ENCODE results near the gene NUDT5.

- no peak for TF ChIP-seq CTCF (IDR thresholded peaks at IDR 0.05)
- TF ChIP-seq SIN3A (IDR thresholded peaks at IDR 0.05; ENCODE audit: borderline replicate concordance, insufficient read depth, low read depth, low read length): no peak
- TF ChIP-seq POLR2AphosphoS5 (IDR thresholded peaks at IDR 0.05; ENCODE audit: low read depth, low read length): no peak
Observed at GRCh38 chr10:12165999-12166775, 29.5 kb downstream of the NUDT5 start.
